D721Med (cell line): ENCODE results near the gene CACNB2.

ENCODE experiments used
- DNase-seq: peaks from one replicate; pipeline ENCODE4 v3.0.0; 2011; ENCODE audit warnings: low spot score; ENCODE audit not compliant: insufficient read length
- FAIRE-seq: peaks from 2 replicates; lab custom pipeline; 2011; peaks lifted over from hg19 to GRCh38; lab: Jason Lieb, UNC
- TF ChIP-seq, protein P1 (sequence below): IDR thresholded peaks from 2 replicates; pipeline ENCODE4 v1.5.1; 2012; ENCODE audit warnings: mild to moderate bottlenecking, control low read depth; ENCODE audit not compliant: insufficient read depth; ENCODE audit errors: missing control alignments

CACNB2 gene

DNA sequence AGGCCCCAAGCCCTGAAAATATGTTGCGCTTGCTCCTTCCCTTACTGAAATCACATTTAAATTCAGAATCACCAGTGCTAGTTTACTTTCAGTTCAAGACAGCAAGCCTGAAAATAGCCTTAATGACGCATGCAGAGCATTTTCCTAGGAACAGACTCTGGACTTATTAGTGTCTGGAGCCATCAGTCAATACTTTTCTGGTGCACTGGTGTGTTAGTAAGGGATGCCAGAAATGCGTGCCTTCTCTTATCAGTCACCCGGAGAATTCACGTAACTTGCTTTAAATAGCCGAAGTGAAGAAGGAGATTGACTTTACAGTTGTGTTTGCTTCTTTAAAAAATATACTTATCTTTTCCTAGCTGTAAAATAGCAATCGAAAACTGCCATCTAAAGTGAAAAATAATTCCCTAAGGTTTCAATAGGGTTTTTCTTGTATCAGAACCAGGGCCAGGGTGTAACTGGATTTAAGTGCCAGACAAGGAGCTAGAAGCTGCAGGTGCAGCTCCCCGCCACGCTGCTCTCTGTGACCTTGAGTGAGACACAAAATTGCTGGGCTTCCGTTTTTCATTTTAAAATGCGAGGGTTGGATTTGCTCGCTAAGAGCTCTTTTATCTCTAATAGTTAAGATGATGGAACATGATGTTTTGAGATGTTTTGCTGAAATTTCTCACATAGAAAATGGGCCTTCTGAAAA, 333.3 kb downstream of the CACNB2 start:
- FAIRE-seq: no peak
- TF ChIP-seq, protein P1, sequence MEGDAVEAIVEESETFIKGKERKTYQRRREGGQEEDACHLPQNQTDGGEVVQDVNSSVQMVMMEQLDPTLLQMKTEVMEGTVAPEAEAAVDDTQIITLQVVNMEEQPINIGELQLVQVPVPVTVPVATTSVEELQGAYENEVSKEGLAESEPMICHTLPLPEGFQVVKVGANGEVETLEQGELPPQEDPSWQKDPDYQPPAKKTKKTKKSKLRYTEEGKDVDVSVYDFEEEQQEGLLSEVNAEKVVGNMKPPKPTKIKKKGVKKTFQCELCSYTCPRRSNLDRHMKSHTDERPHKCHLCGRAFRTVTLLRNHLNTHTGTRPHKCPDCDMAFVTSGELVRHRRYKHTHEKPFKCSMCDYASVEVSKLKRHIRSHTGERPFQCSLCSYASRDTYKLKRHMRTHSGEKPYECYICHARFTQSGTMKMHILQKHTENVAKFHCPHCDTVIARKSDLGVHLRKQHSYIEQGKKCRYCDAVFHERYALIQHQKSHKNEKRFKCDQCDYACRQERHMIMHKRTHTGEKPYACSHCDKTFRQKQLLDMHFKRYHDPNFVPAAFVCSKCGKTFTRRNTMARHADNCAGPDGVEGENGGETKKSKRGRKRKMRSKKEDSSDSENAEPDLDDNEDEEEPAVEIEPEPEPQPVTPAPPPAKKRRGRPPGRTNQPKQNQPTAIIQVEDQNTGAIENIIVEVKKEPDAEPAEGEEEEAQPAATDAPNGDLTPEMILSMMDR: no peak
- no peak for DNase-seq

DNA sequence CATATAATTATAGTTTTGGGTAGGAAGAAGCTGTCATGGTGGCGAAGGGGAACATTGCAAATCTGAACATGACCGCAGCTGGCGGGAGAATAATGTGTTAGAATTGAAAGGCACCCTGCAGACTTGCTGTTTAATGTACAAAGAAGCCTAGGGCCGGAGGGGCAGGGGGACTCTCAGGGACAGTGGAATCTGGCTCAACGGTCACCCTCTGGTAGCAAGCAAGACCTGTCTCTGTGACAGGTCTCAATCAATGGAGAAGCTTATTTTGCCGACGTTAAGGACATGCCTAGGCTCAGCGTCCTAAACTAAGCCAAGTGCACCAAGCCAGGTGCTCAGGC, 333.9 kb downstream of the CACNB2 start:
- TF ChIP-seq, protein P1: no peak
- FAIRE-seq (no peak), DNase-seq (no peak)

DNA sequence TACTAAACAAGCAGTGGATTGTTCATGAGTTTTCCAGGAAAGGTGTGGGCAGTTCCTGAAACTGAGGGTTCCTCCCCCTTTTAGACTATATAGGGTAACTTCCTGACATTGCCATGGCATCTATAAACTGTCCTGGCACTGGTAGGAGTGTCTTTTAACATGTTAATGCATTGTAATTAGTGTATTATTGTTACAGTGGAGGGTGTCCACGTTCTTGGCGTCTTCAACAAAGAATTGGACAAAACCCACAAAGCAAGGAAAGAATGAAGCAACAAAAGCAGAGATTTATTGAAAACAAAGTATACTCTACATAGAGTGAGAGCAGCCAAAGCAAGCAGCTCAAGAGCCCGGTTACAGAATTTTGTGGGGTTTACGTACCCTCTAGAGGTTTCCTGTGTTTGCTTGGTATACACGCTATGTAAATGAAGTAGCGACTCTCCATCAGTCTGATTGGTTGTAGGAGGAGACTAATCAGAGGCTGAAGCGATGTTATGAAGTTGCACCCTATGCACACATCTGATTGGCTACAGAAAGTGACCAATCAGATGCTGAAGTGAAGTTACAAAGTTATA, 335.9 kb downstream of the CACNB2 start:
- TF ChIP-seq, protein P1: no peak
- no peak for FAIRE-seq

DNA sequence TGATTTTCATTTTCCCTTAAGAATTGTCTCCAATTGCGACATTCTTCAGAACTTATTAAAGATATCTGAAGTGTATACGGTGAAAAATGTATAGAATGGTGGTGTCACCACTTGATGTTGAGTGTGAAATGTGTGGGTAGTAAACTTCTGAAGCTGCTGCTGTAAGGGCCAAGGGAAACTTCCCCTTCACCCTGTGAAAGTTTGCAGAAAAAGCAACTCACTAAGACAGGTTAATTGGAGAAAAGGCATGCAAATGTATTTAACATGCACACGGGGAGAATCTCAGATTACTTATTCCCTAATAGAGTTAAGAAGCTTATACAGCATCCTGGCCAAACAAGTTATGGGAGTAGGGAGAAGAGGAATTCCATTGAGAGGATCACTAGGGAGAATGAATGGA, 338.1 kb downstream of the CACNB2 start:
- TF ChIP-seq, protein P1: no peak
- FAIRE-seq: peak; percentile 81
- no peak for DNase-seq

More for the DNA sequence above, 335.9 kb downstream of the CACNB2 start:
- no peak for DNase-seq

DNA sequence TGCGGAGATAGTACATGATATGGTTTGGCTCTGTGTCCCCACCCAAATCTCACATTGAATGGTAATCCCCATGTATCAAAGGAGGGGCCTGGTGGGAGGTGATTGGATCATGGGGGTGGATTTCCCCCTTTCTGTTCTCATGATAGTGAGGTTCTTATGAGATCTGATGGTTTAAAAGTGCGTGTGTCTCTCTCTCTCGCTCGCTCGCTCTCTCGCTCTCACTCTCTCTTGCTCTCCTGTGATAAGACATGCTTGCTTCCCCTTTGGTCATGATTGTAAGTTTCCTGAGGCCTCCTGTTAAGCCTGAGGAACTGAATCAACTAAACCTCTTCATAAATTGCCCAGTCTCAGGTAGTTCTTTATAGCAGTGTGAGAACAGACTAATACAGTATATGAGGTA, 339.3 kb downstream of the CACNB2 start:
- TF ChIP-seq, protein P1: no peak
- DNase-seq (no peak), FAIRE-seq (peak; percentile 25)

DNA sequence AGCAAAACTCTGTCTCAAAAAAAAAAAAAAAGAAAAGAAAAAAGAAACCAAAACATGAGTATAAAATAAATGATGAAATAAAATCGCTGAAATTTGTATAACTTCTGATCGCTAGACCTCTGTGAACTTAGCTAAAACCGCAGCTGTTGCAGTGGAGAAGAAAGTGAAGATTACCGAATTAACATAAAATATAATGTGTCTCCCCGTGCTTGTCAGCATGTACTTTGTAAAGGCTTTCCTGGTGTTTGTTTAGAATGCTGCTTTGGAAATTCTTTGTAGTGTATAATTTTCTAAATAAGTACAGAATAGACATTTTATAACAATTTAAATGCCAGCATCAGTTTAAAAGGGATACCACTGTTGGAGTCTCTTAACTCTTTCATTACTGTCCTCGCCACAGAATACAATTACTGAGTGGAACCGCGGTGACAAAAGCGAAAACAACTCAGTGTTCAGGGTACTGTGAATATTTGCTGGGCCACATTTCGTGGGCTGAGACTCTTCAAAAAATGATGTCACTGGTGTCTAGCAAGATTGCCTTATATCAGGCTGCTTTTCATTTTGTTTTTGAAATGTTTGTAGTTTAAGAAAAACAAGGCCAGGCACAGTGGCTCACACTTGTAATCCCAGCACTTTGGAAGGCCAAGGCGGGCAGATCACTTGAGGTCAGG, 343.4 kb downstream of the CACNB2 start:
- no peak for FAIRE-seq
- DNase-seq: no peak
- TF ChIP-seq, protein P1: no peak

DNA sequence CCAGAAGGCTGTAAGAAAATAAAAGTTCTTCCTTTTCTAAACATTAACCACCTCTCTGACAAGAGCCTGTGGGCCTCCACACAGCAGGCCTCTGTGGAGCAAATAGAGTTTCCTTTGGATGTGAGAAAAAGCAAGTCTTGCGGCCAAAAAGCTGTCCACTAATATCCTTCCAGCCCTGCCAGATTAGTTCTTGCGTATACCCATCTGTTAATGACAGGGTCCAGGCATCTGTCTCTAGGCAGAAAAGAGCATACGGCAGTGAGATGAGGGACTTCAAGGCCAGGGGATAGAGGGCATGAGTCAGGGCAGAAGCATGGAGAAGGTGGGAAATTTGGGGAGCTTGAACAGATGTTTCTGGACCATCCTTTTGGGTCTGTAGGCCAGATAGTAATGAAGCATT, 346.2 kb downstream of the CACNB2 start:
- FAIRE-seq: peak; percentile 70
- peak; percentile 34 for DNase-seq
- TF ChIP-seq, protein P1: no peak
